NCI-H774 (cell line): ENCODE results near the gene TRIM61.
"Not testable (repeated sequence)": the region's sequence is repeated elsewhere in the genome, so short reads cannot be mapped to it uniquely, and the experiment has no call there.

Experiments used
- DNase-seq: peaks from one replicate; lab custom pipeline; 2025; lab: John Stamatoyannopoulos, UW

TRIM61 gene

GRCh38 chr4:164956766-164957643 lies 20.5 kb downstream of the TRIM61 start:
- DNase-seq, result peak; percentile 56

GRCh38 chr4:164955107-164955805 lies 22.2 kb downstream of the TRIM61 start:
- DNase-seq, result no peak

GRCh38 chr4:164952551-164952950 lies 24.9 kb downstream of the TRIM61 start:
- DNase-seq, result no peak

GRCh38 chr4:164949448-164950143 lies 27.9 kb downstream of the TRIM61 start:
- no peak for DNase-seq

- DNase-seq, result no peak
These were observed 28.5 kb downstream of the TRIM61 start for GRCh38 chr4:164948975-164949374.

GRCh38 chr4:164948006-164948405 lies 29.5 kb downstream of the TRIM61 start:
- not testable (repeated sequence) for DNase-seq

GRCh38 chr4:164946810-164947209 lies 30.6 kb downstream of the TRIM61 start:
- no peak for DNase-seq

- no peak for DNase-seq
These were observed 32.3 kb downstream of the TRIM61 start for GRCh38 chr4:164945146-164945545.

GRCh38 chr4:164943192-164943591 lies 34.3 kb downstream of the TRIM61 start:
- DNase-seq, result no peak

- DNase-seq, result no peak
These were observed 39.7 kb downstream of the TRIM61 start for GRCh38 chr4:164937576-164938270.

GRCh38 chr4:164935865-164936606 lies 41.4 kb downstream of the TRIM61 start:
- not testable (repeated sequence) for DNase-seq

GRCh38 chr4:164935363-164935762 lies 42.1 kb downstream of the TRIM61 start:
- no peak for DNase-seq

- DNase-seq, result no peak
These were observed 44.2 kb downstream of the TRIM61 start for GRCh38 chr4:164933244-164933643.

- DNase-seq, result no peak
These were observed 45.7 kb downstream of the TRIM61 start for GRCh38 chr4:164931551-164932324.

- no peak for DNase-seq
These were observed 46.8 kb downstream of the TRIM61 start for GRCh38 chr4:164930647-164931046.

- not testable (repeated sequence) for DNase-seq
These were observed 50.4 kb downstream of the TRIM61 start for GRCh38 chr4:164927101-164927500.

GRCh38 chr4:164926301-164926700 lies 51.2 kb downstream of the TRIM61 start:
- DNase-seq, result no peak

GRCh38 chr4:164924670-164925238 lies 52.7 kb downstream of the TRIM61 start:
- DNase-seq, result no peak

GRCh38 chr4:164918956-164919355 lies 58.5 kb downstream of the TRIM61 start:
- DNase-seq, result no peak
